ENCODE data around the gene PHF5A. TPM values are rescaled to one million over a fixed set of nuclear protein-coding genes. Genes with fewer than 3 reads are reported as not detected.
A peak's percentile ranks its signal among the peaks of the same experiment; 100 is the strongest.

Gene PHF5A
- total RNA-seq, 1 experiment from 2014 or later = 85.5 TPM

- peak; percentile 84 for DNase-seq (ENCODE audit: low spot score)
- peak overlapping the region; percentile 100 for H3K27ac ChIP-seq (ENCODE audit: low read depth, low read length, poor library complexity, severe bottlenecking)
- intact Hi-C loops (cut with micrococcal nuclease; ENCODE audit: unreplicated experiment) = loop anchor here (5.0 kb wide), 1 partner anchor 355 kb away; the partner anchor contains the start of gene EP300
- no peaks in the 10 kb centered on the region for H3K27me3 ChIP-seq (replicated peaks; ENCODE audit: insufficient read depth, low read depth, low read length, poor library complexity)
- no peak for TF ChIP-seq EZH2 (IDR thresholded peaks at IDR 0.05; ENCODE audit: borderline replicate concordance, low read depth, low read length, poor library complexity, severe bottlenecking)
- no peak for TF ChIP-seq CTCF (conservative IDR thresholded peaks at IDR 0.05; ENCODE audit: low read depth, low read length)
- ChIA-PET CTCF (no interaction called here), POLR2A (ENCODE audit: low non-redundant PET) (interaction anchor here (0.6 to 1.5 kb wide), 4 partner anchors 19 to 142 kb away, joined by 5 to 10 read pairs (median 6); partner anchors contain the start of genes ACO2, PHF5A and PMM1)
- H3K36me3 ChIP-seq (ENCODE audit: insufficient read depth, low read length, poor library complexity, severe bottlenecking) = peaks cover 8% of the 10 kb centered on the region
- H3K4me3 ChIP-seq (ENCODE audit: low read depth, low read length, poor library complexity, severe bottlenecking) = peak overlapping the region; percentile 100
- peaks cover 14% of the 10 kb centered on the region for H3K4me1 ChIP-seq (ENCODE audit: insufficient read depth, low read length, poor library complexity, severe bottlenecking)
- H3K9me3 ChIP-seq (ENCODE audit: low read depth, low read length, poor library complexity, severe bottlenecking) = no peaks in the 10 kb centered on the region
- BruUV-seq (replicated peaks) = no TSS peak
These were observed 20.9 kb downstream of the PHF5A start for GRCh38 chr22:41447435-41448188.

GRCh38 chr22:41446639-41447434 lies 21.7 kb downstream of the PHF5A start, which contains the start of gene TOB2:
TSS of gene TOB2 (minus strand) at chr22:41446801. CDS start at chr22:41437345, 9,456 bp downstream.
- Histone ChIP-seq H3K4me1 (ENCODE audit: insufficient read depth, low read length, poor library complexity, severe bottlenecking) (peaks cover 14% of the 10 kb centered on the region), H3K27me3 (replicated peaks; ENCODE audit: insufficient read depth, low read depth, low read length, poor library complexity) (no peaks in the 10 kb centered on the region), H3K36me3 (ENCODE audit: insufficient read depth, low read length, poor library complexity, severe bottlenecking) (peaks cover 16% of the 10 kb centered on the region), H3K4me3 (ENCODE audit: low read depth, low read length, poor library complexity, severe bottlenecking) (peak within 1 kb of the TSS; percentile 100), H3K27ac (ENCODE audit: low read depth, low read length, poor library complexity, severe bottlenecking) (peak within 1 kb of the TSS; percentile 100), H3K9me3 (ENCODE audit: low read depth, low read length, poor library complexity, severe bottlenecking) (no peaks in the 10 kb centered on the region)
- ChIA-PET CTCF (interaction anchor here (0.6 kb wide), 1 partner anchor 43 kb away, joined by 3 read pairs; no protein-coding TSS in a partner anchor), POLR2A (ENCODE audit: low non-redundant PET) (interaction anchor here (0.6 to 1.5 kb wide), 6 partner anchors 10 to 175 kb away, joined by 3 to 5 read pairs (median 4); partner anchors contain the start of genes PMM1 and XRCC6)
- TSS peak; percentile 48 for BruUV-seq (replicated peaks)
- intact Hi-C loops (cut with micrococcal nuclease; ENCODE audit: unreplicated experiment) = loop anchor here (5.0 kb wide), 1 partner anchor 355 kb away; the partner anchor contains the start of gene EP300
- TF ChIP-seq EZH2 (IDR thresholded peaks at IDR 0.05; ENCODE audit: borderline replicate concordance, low read depth, low read length, poor library complexity, severe bottlenecking) (no peak), CTCF (conservative IDR thresholded peaks at IDR 0.05; ENCODE audit: low read depth, low read length) (no peak)
- DNase-seq (ENCODE audit: low spot score) = peak; percentile 97

GRCh38 chr22:41446057-41446501 lies 22.4 kb downstream of the PHF5A start:
- BruUV-seq (replicated peaks) = no TSS peak
- Histone ChIP-seq H3K27ac (ENCODE audit: low read depth, low read length, poor library complexity, severe bottlenecking) (peak overlapping the region; percentile 100), H3K9me3 (ENCODE audit: low read depth, low read length, poor library complexity, severe bottlenecking) (no peaks in the 10 kb centered on the region), H3K4me3 (ENCODE audit: low read depth, low read length, poor library complexity, severe bottlenecking) (peak overlapping the region; percentile 100), H3K4me1 (ENCODE audit: insufficient read depth, low read length, poor library complexity, severe bottlenecking) (peaks cover 14% of the 10 kb centered on the region), H3K27me3 (replicated peaks; ENCODE audit: insufficient read depth, low read depth, low read length, poor library complexity) (no peaks in the 10 kb centered on the region), H3K36me3 (ENCODE audit: insufficient read depth, low read length, poor library complexity, severe bottlenecking) (peaks cover 20% of the 10 kb centered on the region)
- POLR2A ChIA-PET (ENCODE audit: low non-redundant PET) = interaction anchor here (0.6 to 1.5 kb wide), 7 partner anchors 10 to 175 kb away, joined by 3 to 5 read pairs (median 4); partner anchors contain the start of genes PMM1 and XRCC6
- CTCF ChIA-PET = interaction anchor here (0.6 kb wide), 1 partner anchor 43 kb away, joined by 3 read pairs; no protein-coding TSS in a partner anchor
- DNase-seq (ENCODE audit: low spot score) = peak; percentile 42
- TF ChIP-seq CTCF (conservative IDR thresholded peaks at IDR 0.05; ENCODE audit: low read depth, low read length) = no peak
- TF ChIP-seq EZH2 (IDR thresholded peaks at IDR 0.05; ENCODE audit: borderline replicate concordance, low read depth, low read length, poor library complexity, severe bottlenecking) = no peak
- intact Hi-C loops (cut with micrococcal nuclease; ENCODE audit: unreplicated experiment) = loop anchor here (5.0 kb wide), 1 partner anchor 354 kb away; the partner anchor contains the start of gene EP300

Data from A673 (cell line).